CD14-positive monocyte (primary cell): Measurements from ENCODE around the gene PAQR5. TPM values are rescaled to one million over a fixed set of nuclear protein-coding genes. Genes with fewer than 3 reads are reported as not detected.

Experiments used
- DNase-seq, 3 donors: peaks; one replicate each; pipeline ENCODE4 v3.0.0-alpha.2; 2011 to 2022
- H2AFZ ChIP-seq: 2 replicates; pipeline ENCODE4 v1.6.0; 2012; ENCODE audit warnings: mild to moderate bottlenecking, low read depth, low read length, inconsistent platforms; ENCODE audit not compliant: insufficient read depth, poor library complexity, severe bottlenecking
- H3K27ac ChIP-seq, 2 donors: 1 replicate in 1 of 2; 2 replicates in 1 of 2; pipeline ENCODE4 v1.5.1; 2012 to 2013; ENCODE audit warnings: low read length in 2 of 2, control low read depth in 1 of 2, inconsistent platforms in 1 of 2, low read depth in 1 of 2, mild to moderate bottlenecking in 1 of 2
- H3K27me3 ChIP-seq, 2 donors: one replicate each; pipeline versions ENCODE4 v1.6.0 to v1.6.1; 2011 to 2013; ENCODE audit warnings: low read length in 2 of 2; ENCODE audit not compliant: control insufficient read depth in 2 of 2, insufficient read depth in 2 of 2
- H3K36me3 ChIP-seq, 2 donors: replicated peaks in 1 of 2; 1 replicate in 1 of 2; 2 replicates in 1 of 2; pipeline versions ENCODE4 v1.5.1 to v1.6.1; 2012 to 2013; ENCODE audit warnings: low read length in 2 of 2, control low read depth in 1 of 2, inconsistent platforms in 1 of 2, mild to moderate bottlenecking in 1 of 2; ENCODE audit not compliant: insufficient read depth in 2 of 2, control insufficient read depth in 1 of 2
- H3K4me1 ChIP-seq, 2 donors: 1 replicate in 1 of 2; 2 replicates in 1 of 2; pipeline versions ENCODE4 v1.5.1 to v1.6.1; 2012 to 2013; ENCODE audit warnings: low read length in 2 of 2, control low read depth in 1 of 2, inconsistent platforms in 1 of 2, mild to moderate bottlenecking in 1 of 2, moderate library complexity in 1 of 2; ENCODE audit not compliant: insufficient read depth in 2 of 2, control insufficient read depth in 1 of 2
- H3K4me2 ChIP-seq: replicated peaks from 2 replicates; pipeline ENCODE3; 2012; ENCODE audit warnings: low read length, moderate library complexity, mild to moderate bottlenecking; ENCODE audit not compliant: poor library complexity, severe bottlenecking; ENCODE audit errors: extremely low read depth
- H3K4me3 ChIP-seq, 3 experiments: fragments of 200-600 bp in 1 of 3; sonication (generic) in 1 of 3; replicated peaks in 1 of 3; 1 replicate in 2 of 3; 2 replicates in 1 of 3; pipeline ENCODE4 v1.5.1; 2011 to 2013; ENCODE audit warnings: low read length in 3 of 3, mild to moderate bottlenecking in 3 of 3, control low read depth in 2 of 3, low read depth in 2 of 3, inconsistent platforms in 1 of 3, moderate library complexity in 1 of 3
- H3K79me2 ChIP-seq: 2 replicates; pipeline ENCODE4 v1.6.0; 2012; ENCODE audit warnings: mild to moderate bottlenecking, control low read depth, inconsistent platforms, low read length, moderate library complexity; ENCODE audit not compliant: insufficient read depth
- H3K9ac ChIP-seq: 2 replicates; pipeline ENCODE4 v1.6.0; 2017; ENCODE audit warnings: low read length, mild to moderate bottlenecking; ENCODE audit not compliant: insufficient read depth, poor library complexity, severe bottlenecking
- H3K9me3 ChIP-seq, 2 donors: replicated peaks in 1 of 2; 1 replicate in 1 of 2; 2 replicates in 1 of 2; pipeline versions ENCODE4 v1.5.1 to v1.6.1; 2012 to 2013; ENCODE audit warnings: low read length in 2 of 2, control low read depth in 1 of 2; ENCODE audit not compliant: control insufficient read depth in 1 of 2, insufficient read depth in 1 of 2
- H4K20me1 ChIP-seq: 2 replicates; pipeline ENCODE4 v1.6.0; 2012; ENCODE audit warnings: mild to moderate bottlenecking, low read length, control low read depth, moderate library complexity; ENCODE audit not compliant: insufficient read depth
- H3K27ac Mint-ChIP-seq, 7 donors: one replicate each; pipeline ENCODE4 v1.8.0; 2020; ENCODE audit warnings: mild to moderate bottlenecking in 7 of 7, mixed read lengths in 7 of 7, moderate library complexity in 6 of 7, inconsistent platforms in 2 of 7
- H3K27me3 Mint-ChIP-seq, 3 donors: one replicate each; pipeline ENCODE4 v1.8.0; 2021 to 2022; ENCODE audit warnings: low read depth in 3 of 3, mild to moderate bottlenecking in 3 of 3, mixed read lengths in 3 of 3, moderate library complexity in 3 of 3, inconsistent platforms in 1 of 3
- H3K36me3 Mint-ChIP-seq, 2 donors: one replicate each; pipeline ENCODE4 v1.8.0; 2020; ENCODE audit warnings: mixed read lengths in 2 of 2, inconsistent platforms in 1 of 2, mild to moderate bottlenecking in 1 of 2
- H3K4me1 Mint-ChIP-seq: one replicate; pipeline ENCODE4 v1.8.0; 2020; ENCODE audit warnings: mild to moderate bottlenecking, mixed read lengths
- H3K4me3 Mint-ChIP-seq, 2 donors: one replicate each; pipeline ENCODE4 v1.8.0; 2020; ENCODE audit warnings: mild to moderate bottlenecking in 2 of 2, mixed read lengths in 2 of 2, moderate library complexity in 1 of 2
- H3K9me3 Mint-ChIP-seq, 7 donors: one replicate each; pipeline ENCODE4 v1.8.0; 2020 to 2022; ENCODE audit warnings: mixed read lengths in 7 of 7, mild to moderate bottlenecking in 6 of 7, moderate library complexity in 6 of 7, inconsistent platforms in 2 of 7
- WGBS: methylation state at CpG from one replicate; pipeline ENCODE4 v1.1.5; 2013; ENCODE audit warnings: missing lambda C conversion rate; ENCODE audit not compliant: insufficient coverage; 5-methylcytosine and 5-hydroxymethylcytosine counted together
- intact Hi-C, 2 donors: fragments of 100-400 bp; cut with micrococcal nuclease; formaldehyde crosslinking; loops; one replicate each; pipeline versions ENCODE4 v1.15.0 to v1.15.1; 2023
- polyA plus RNA-seq, 3 donors: library from polyadenylated mRNA; depleted of rRNA in 1 of 3; unstranded in 2 of 3; stranded (reverse) in 1 of 3; fragments of 300-500 nt in 2 of 3; fragments of >200 nt in 1 of 3; fragmentation: Illumina TruSeq in 2 of 3; gene quantifications; 1 replicate in 2 of 3; 2 replicates in 1 of 3; pipeline ENCODE4 v1.2.3, GENCODE V29; 2012 to 2021
- TF ChIP-seq, protein P1 (sequence below): fragments of 200-600 bp; IDR thresholded peaks from one replicate; pipeline ENCODE4 v1.8.0; 2022; ENCODE audit warnings: antibody characterized with exemption, mild to moderate bottlenecking

The PAQR5 gene
- polyA plus RNA-seq, 3 donors, result not detected

DNA sequence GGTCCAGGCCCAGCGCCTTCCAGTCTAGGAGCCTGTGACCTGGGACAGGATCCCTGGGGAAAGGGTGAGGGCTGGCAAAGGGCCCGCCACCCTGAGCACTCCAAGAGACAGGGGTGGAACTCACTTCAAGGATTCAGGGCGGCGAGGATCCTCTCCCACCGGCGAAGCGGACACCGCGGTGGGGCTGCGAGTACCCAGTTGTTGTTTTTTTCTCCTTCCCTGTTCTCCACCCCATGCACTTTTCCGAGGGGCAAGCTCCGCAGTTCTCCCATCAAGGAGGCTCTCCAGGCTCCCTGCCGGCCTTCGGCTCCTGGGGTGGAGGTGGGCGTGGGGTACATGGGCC lies 387 bp upstream of the PAQR5 start:
- peak overlapping the region; percentile 41 to 90 for H3K4me3 Mint-ChIP-seq
- peaks cover 3 to 11% of the 10 kb centered on the region in 2 donors for H3K4me1 ChIP-seq
- no peak for DNase-seq
- H3K79me2 ChIP-seq, result no peaks in the 10 kb centered on the region
- intact Hi-C loops, result no loop called here
- H2AFZ ChIP-seq, result no peak overlapping the region
- H3K27ac Mint-ChIP-seq, result no peak overlapping the region
- WGBS, result 77% methylated on average over 9 of the region's 15 CpGs
- H3K9me3 Mint-ChIP-seq, result peaks cover 0 to 10% (median 1%) of the 10 kb centered on the region in 7 donors
- H3K9ac ChIP-seq, result no peak overlapping the region
- H3K36me3 Mint-ChIP-seq, result peaks cover 0 to 3% of the 10 kb centered on the region in 2 donors
- peaks cover 46 to 61% (median 54%) of the 10 kb centered on the region in 3 donors for H3K27me3 Mint-ChIP-seq
- H3K36me3 ChIP-seq, result no peaks in the 10 kb centered on the region
- TF ChIP-seq, protein P1, sequence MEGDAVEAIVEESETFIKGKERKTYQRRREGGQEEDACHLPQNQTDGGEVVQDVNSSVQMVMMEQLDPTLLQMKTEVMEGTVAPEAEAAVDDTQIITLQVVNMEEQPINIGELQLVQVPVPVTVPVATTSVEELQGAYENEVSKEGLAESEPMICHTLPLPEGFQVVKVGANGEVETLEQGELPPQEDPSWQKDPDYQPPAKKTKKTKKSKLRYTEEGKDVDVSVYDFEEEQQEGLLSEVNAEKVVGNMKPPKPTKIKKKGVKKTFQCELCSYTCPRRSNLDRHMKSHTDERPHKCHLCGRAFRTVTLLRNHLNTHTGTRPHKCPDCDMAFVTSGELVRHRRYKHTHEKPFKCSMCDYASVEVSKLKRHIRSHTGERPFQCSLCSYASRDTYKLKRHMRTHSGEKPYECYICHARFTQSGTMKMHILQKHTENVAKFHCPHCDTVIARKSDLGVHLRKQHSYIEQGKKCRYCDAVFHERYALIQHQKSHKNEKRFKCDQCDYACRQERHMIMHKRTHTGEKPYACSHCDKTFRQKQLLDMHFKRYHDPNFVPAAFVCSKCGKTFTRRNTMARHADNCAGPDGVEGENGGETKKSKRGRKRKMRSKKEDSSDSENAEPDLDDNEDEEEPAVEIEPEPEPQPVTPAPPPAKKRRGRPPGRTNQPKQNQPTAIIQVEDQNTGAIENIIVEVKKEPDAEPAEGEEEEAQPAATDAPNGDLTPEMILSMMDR, result no peak
- no peaks in the 10 kb centered on the region for H4K20me1 ChIP-seq
- H3K4me3 ChIP-seq, result peak overlapping the region in 1 of 3 experiments; percentile 67
- peaks cover 0 to 3% of the 10 kb centered on the region in 2 donors for H3K9me3 ChIP-seq
- peak overlapping the region; percentile 76 for H3K4me2 ChIP-seq
- H3K27ac ChIP-seq, result no peak overlapping the region
- H3K27me3 ChIP-seq, result peaks cover 17 to 41% of the 10 kb centered on the region in 2 donors
- peaks cover 6% of the 10 kb centered on the region for H3K4me1 Mint-ChIP-seq

DNA sequence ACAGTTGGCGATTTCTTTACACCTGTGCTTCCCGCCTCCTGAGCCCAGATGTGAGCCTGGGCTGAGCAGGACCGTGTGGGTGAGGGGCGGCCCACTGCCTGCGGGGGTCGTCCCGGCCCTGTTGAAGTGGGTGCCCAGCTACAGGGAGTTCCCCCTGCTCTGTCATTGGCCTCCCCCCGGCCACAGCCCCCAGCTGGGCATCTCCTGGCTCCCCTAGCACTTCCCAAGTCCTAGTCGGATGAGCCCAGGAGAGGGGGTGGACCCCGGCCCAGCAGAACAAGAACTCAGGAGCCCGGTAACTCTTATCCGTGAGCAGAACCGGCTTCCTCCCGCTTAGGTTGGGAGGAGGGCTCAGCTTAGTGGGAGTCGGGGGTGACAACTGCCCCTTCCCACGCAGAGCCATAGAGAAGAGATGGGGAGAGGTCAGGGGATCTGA lies 757 bp downstream of the PAQR5 start:
- Histone ChIP-seq H4K20me1 (no peaks in the 10 kb centered on the region), H3K9ac (no peak overlapping the region), H3K9me3 (peaks cover 0 to 3% of the 10 kb centered on the region in 2 donors), H3K36me3 (no peaks in the 10 kb centered on the region), H3K79me2 (no peaks in the 10 kb centered on the region), H3K27me3 (peaks cover 17 to 41% of the 10 kb centered on the region in 2 donors), H3K4me1 (peaks cover 3 to 11% of the 10 kb centered on the region in 2 donors), H3K4me3 (peak overlapping the region in 1 of 3 experiments; percentile 67), H3K27ac (no peak overlapping the region), H3K4me2 (peak overlapping the region; percentile 76), H2AFZ (peak overlapping the region; percentile 70)
- Mint-ChIP-seq H3K27me3 (peaks cover 43 to 61% (median 53%) of the 10 kb centered on the region in 3 donors), H3K4me1 (peaks cover 8% of the 10 kb centered on the region), H3K36me3 (peaks cover 0 to 3% of the 10 kb centered on the region in 2 donors), H3K27ac (no peak overlapping the region), H3K9me3 (peaks cover 0 to 10% (median 1%) of the 10 kb centered on the region in 7 donors), H3K4me3 (peak overlapping the region; percentile 24 to 55)
- intact Hi-C loops, result no loop called here
- no peak for DNase-seq
- TF ChIP-seq, protein P1, result no peak
- WGBS, result 29% methylated on average over 5 of the region's 16 CpGs
